ENCODE data around the gene ADAM33. TPM values are rescaled to one million over a fixed set of nuclear protein-coding genes. Genes with fewer than 3 reads are reported as not detected.

ADAM33 gene
- total RNA-seq, 2 experiments from 2014 or later = not detected

DNA sequence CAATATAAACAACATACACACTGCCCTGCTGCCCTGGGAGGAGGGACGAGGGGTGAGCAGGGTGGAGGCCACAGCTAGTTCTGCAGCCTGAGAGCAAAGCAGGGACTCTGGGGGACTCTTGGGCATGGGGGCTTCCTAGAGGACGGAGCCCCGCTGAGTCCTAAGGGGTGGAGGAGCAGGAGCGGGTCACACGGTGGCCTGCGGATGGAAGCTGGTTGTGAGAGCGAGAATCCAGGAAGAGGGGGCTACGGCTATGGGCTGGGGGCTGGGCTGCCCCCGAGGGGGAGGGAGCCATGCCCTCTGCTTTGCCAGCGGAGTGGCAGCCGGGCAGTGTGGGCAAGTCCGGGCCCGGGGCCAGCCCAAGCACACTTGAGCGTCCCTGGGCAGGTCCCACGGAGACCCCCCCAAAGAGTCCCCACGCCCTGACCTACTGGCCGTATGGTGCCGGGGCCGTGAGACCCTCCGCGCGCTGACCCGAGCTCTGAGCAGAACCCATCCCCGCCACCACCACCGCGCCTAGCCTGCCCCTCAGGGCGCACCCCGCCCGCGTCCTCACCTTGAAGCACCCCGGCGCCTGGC lies 369 bp downstream of the ADAM33 start:
- H3K27ac Mint-ChIP-seq = no peak overlapping the region
- TF ChIP-seq, protein P1, sequence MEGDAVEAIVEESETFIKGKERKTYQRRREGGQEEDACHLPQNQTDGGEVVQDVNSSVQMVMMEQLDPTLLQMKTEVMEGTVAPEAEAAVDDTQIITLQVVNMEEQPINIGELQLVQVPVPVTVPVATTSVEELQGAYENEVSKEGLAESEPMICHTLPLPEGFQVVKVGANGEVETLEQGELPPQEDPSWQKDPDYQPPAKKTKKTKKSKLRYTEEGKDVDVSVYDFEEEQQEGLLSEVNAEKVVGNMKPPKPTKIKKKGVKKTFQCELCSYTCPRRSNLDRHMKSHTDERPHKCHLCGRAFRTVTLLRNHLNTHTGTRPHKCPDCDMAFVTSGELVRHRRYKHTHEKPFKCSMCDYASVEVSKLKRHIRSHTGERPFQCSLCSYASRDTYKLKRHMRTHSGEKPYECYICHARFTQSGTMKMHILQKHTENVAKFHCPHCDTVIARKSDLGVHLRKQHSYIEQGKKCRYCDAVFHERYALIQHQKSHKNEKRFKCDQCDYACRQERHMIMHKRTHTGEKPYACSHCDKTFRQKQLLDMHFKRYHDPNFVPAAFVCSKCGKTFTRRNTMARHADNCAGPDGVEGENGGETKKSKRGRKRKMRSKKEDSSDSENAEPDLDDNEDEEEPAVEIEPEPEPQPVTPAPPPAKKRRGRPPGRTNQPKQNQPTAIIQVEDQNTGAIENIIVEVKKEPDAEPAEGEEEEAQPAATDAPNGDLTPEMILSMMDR (IDR thresholded peaks at IDR 0.05) = no peak
- peaks cover 8% of the 10 kb centered on the region for H3K4me1 ChIP-seq (ENCODE audit: insufficient read depth, low read length)
- intact Hi-C loops (cut with DNase I, micrococcal nuclease) = no loop called here
- ATAC-seq (ENCODE audit: poor library complexity) (no peak), DNase-seq (no peak)
- H3K9me3 Mint-ChIP-seq = no peaks in the 10 kb centered on the region
- H3K36me3 ChIP-seq (ENCODE audit: insufficient read depth, low read length) = no peaks in the 10 kb centered on the region
- peaks cover 66% of the 10 kb centered on the region for H3K27me3 Mint-ChIP-seq
- no peak overlapping the region for H3K4me3 ChIP-seq (ENCODE audit: low read length)
- POLR2A ChIA-PET = no interaction called here
- peaks cover 31 to 38% of the 10 kb centered on the region in 2 experiments for H3K27me3 ChIP-seq (ENCODE audit: control insufficient read depth in 1 of 2, insufficient read depth in 2 of 2, low read length in 2 of 2)
- no peak overlapping the region for H3K27ac ChIP-seq (ENCODE audit: low read depth in 1 of 2, low read length in 2 of 2)
- no peak overlapping the region for H3K4me3 Mint-ChIP-seq
- peaks cover 4% of the 10 kb centered on the region for H3K4me1 Mint-ChIP-seq (ENCODE audit: low read depth)
- H3K36me3 Mint-ChIP-seq (ENCODE audit: low read depth) = no peaks in the 10 kb centered on the region
- CTCF ChIA-PET = no interaction called here
- peaks cover 0 to 8% of the 10 kb centered on the region in 2 experiments for H3K9me3 ChIP-seq (ENCODE audit: control insufficient read depth in 1 of 2, insufficient read depth in 1 of 2, low read length in 2 of 2)

DNA sequence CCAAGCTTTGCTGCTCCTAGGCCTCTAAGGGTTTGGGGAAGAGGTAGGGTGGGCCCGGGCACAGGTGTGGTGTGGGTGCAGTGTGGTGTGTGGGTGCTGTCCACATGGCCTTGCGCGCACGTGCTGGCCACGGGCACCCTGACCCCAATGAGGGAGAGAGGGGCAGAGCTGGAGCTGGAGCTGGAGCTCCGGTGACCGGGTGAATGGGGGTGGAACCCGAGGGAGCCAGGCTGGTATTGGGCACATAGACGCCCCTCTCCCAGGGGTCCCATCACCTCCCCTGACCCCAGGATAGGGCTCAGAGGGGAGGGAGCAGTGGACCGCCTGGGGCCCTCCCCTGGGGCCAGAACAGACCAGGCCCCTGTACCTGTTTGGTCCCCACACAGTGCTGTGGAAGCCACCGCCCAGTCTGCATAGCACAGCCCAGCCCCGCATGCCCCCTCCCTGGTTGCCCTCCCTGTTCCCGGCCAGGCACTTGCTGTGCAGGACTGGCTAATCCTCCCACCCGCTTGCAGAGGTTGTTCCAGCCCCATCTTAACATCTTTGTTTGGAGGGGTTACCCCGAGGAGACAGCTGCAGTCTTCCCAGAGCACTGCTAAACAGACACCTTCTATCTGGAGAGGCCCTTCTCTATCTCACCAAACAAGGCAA lies 984 bp downstream of the ADAM33 start:
- H3K27ac Mint-ChIP-seq = no peak overlapping the region
- CTCF ChIA-PET = no interaction called here
- no peak for ATAC-seq (ENCODE audit: poor library complexity)
- H3K36me3 Mint-ChIP-seq (ENCODE audit: low read depth) = no peaks in the 10 kb centered on the region
- POLR2A ChIA-PET = no interaction called here
- H3K4me1 ChIP-seq (ENCODE audit: insufficient read depth, low read length) = peaks cover 10% of the 10 kb centered on the region
- peaks cover 0 to 8% of the 10 kb centered on the region in 2 experiments for H3K9me3 ChIP-seq (ENCODE audit: control insufficient read depth in 1 of 2, insufficient read depth in 1 of 2, low read length in 2 of 2)
- H3K4me3 Mint-ChIP-seq = no peak overlapping the region
- intact Hi-C loops (cut with DNase I, micrococcal nuclease) = no loop called here
- H3K9me3 Mint-ChIP-seq = no peaks in the 10 kb centered on the region
- H3K27me3 Mint-ChIP-seq = peaks cover 63% of the 10 kb centered on the region
- no peak overlapping the region for H3K27ac ChIP-seq (ENCODE audit: low read depth in 1 of 2, low read length in 2 of 2)
- H3K4me1 Mint-ChIP-seq (ENCODE audit: low read depth) = peaks cover 5% of the 10 kb centered on the region
- H3K36me3 ChIP-seq (ENCODE audit: insufficient read depth, low read length) = no peaks in the 10 kb centered on the region
- TF ChIP-seq, protein P1 (IDR thresholded peaks at IDR 0.05) = no peak
- no peak for DNase-seq
- no peak overlapping the region for H3K4me3 ChIP-seq (ENCODE audit: low read length)
- H3K27me3 ChIP-seq (ENCODE audit: control insufficient read depth in 1 of 2, insufficient read depth in 2 of 2, low read length in 2 of 2) = peaks cover 29 to 38% of the 10 kb centered on the region in 2 experiments

DNA sequence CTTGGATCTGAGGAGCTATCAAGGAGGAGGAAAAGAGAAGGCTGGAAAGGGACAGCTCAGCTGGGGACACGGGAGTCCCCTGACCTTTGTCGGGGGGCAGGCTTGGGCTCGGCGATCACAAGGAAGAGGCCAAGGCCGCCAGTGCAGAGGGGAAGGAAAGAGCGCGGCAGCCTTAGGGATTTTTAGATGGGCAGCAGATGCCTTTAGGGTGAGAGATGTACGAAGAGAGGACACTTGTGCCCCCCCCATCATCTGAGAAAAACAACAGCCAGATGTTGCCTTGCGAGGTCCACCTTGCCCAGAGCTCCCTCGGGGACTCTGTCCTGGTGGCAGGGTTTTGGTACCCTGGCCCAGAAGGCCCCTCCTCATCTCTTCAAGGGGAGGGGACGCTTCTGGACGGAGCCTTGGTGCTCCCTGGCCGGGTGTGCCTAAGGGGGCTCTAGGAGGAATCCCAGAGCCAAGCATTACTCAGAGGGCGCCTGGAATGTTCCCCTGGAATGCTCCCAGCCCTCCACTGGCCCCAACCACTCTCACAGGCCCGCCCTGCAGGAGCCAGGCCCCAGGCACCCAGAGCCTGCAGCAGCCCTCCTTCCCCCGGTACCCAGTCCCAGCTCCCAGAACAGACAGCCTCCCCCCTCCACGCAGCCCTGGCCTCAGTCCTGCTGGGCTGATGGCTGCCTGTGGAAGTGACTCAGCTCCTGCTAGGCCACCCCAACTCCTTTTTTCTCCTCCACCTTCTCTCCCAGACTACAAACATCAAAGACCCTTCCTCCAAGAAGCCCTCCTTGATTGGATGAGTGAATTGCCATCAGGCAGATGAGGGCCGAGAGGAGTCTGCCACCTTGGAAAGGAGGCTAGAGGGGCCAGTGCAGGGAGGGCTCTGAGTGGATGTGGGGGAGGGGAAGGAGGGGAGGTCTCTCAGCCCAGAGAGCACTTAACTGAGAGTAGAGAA lies 1.8 kb downstream of the ADAM33 start:
- Histone ChIP-seq H3K27me3 (ENCODE audit: control insufficient read depth in 1 of 2, insufficient read depth in 2 of 2, low read length in 2 of 2) (peaks cover 36 to 45% of the 10 kb centered on the region in 2 experiments), H3K4me3 (ENCODE audit: low read length) (no peak overlapping the region), H3K36me3 (ENCODE audit: insufficient read depth, low read length) (no peaks in the 10 kb centered on the region), H3K27ac (ENCODE audit: low read depth in 1 of 2, low read length in 2 of 2) (no peak overlapping the region), H3K9me3 (ENCODE audit: control insufficient read depth in 1 of 2, insufficient read depth in 1 of 2, low read length in 2 of 2) (peaks cover 0 to 8% of the 10 kb centered on the region in 2 experiments), H3K4me1 (ENCODE audit: insufficient read depth, low read length) (peaks cover 10% of the 10 kb centered on the region)
- Mint-ChIP-seq H3K36me3 (ENCODE audit: low read depth) (no peaks in the 10 kb centered on the region), H3K27ac (no peak overlapping the region), H3K27me3 (peaks cover 65% of the 10 kb centered on the region), H3K4me3 (no peak overlapping the region), H3K4me1 (ENCODE audit: low read depth) (peaks cover 5% of the 10 kb centered on the region), H3K9me3 (no peaks in the 10 kb centered on the region)
- DNase-seq (no peak), ATAC-seq (ENCODE audit: poor library complexity) (no peak)
- intact Hi-C loops (cut with DNase I, micrococcal nuclease) = loop anchor here in 1 of 2 experiments (5.0 kb wide), 2 partner anchors 87 to 912 kb away; partner anchors contain the start of gene ADISSP
- TF ChIP-seq, protein P1 (IDR thresholded peaks at IDR 0.05) = no peak
- CTCF ChIA-PET = no interaction called here
- POLR2A ChIA-PET = no interaction called here
